Measurements from ENCODE around the gene DNASE1L2.
"Not testable (repeated sequence)": the region's sequence is repeated elsewhere in the genome, so short reads cannot be mapped to it uniquely, and the experiment has no call there.

DNASE1L2 gene

GRCh38 chr16:2226245-2226793 is 9.9 kb upstream of the DNASE1L2 start:
- DNase-seq: no peak

- DNase-seq: no peak
Measured at GRCh38 chr16:2226918-2227317, 9.3 kb upstream of the DNASE1L2 start.

GRCh38 chr16:2228161-2228824 is 8.0 kb upstream of the DNASE1L2 start:
- DNase-seq: no peak

DNA sequence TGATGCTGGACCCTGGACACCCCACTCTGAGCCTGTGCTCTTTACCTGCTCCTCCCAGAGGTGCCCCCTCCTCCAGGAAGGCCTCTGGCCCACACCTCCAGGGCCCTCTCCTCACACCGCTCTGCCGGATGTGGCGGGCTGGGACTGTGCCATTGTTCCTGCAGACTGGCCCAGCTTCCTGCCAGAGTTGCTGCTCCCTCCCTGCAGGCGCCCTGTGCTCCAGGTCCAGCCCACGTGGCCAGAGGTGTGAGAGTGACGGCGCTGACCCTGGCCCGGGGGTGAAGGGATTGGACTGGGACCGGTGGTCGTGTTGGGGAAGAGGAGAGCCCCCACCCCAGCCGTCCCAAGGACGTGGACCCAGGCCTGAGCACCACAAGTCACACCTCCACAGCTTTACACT is 7.2 kb upstream of the DNASE1L2 start:
- no peak for DNase-seq

DNA sequence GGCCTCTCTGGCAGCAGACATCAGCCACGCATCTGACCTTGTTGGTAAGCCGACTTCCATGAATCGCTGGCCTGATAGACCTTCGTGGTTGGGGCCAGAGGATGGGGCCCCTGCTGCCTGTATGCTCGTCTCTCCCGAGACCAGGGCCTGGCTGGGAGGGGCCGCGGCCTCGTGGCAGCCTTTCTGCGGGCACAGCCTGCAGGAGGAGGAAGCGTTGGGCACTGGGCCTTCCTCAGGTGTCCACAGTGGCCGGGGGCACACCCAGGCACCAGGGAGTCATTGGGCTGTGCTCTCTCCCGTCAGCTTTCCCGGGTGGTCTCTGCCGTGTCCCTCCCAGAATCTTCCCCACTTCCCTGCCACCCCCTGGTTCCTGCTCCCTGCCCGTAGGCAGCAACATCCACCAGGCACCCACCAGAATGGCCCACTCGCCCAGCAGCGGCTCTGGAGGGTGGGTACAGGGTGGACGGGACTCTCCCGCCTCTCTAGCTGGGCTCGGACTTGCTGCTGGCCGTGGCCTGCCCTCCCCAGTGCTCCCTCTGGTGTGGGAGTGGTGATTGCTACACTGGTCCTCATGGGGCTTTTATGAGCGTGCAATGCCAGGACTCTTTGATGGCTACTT is 6.5 kb upstream of the DNASE1L2 start:
- DNase-seq: no peak

- DNase-seq: no peak
Measured at GRCh38 chr16:2230376-2230775, 5.9 kb upstream of the DNASE1L2 start.

DNA sequence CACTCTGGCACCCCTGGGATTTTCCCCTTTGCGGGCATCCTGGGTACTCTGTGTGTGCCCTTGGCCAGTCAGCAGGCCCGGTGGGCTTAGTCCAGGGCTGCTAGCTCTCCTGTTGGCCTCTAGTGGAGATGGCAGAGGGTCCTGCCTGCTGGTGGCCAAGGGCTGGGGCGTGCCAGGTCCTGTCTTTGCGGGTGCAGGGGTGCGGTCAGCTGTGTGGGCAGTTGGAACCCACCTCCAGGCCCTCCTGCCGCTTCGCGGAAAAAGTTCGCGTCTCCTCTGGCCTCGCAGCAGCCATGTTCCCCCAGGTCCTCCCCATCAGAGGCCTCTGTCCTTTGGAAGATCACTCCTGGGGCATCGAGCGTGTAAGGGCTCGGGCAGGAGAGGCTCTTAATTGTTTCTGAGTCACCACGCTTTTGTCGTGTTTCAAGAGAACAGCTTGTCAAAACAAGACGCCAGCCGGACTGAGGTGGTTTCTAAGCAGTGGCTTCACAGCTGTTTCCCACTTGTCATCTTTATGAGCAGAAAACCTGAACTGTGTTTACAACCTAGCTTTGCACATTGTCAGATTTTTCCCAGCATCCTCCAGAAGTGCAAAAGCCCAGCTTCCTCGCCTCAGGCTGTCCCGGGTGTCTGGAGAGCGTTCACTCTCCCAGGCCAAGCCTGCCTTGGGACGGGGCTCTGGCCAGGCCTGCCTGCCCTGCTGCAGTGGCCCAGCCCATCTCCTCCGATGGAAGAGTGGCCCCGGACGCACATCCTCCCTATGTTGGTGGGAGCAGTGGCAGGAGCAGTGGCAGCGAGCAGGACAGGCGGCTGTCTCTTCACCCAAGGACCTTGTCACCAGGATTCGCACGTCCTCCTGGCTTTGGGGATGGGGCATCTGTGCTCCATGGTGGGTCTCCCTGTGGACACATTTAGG is 5.0 kb upstream of the DNASE1L2 start:
- DNase-seq: no peak

GRCh38 chr16:2232094-2232990 is 3.9 kb upstream of the DNASE1L2 start:
- DNase-seq: no peak

DNA sequence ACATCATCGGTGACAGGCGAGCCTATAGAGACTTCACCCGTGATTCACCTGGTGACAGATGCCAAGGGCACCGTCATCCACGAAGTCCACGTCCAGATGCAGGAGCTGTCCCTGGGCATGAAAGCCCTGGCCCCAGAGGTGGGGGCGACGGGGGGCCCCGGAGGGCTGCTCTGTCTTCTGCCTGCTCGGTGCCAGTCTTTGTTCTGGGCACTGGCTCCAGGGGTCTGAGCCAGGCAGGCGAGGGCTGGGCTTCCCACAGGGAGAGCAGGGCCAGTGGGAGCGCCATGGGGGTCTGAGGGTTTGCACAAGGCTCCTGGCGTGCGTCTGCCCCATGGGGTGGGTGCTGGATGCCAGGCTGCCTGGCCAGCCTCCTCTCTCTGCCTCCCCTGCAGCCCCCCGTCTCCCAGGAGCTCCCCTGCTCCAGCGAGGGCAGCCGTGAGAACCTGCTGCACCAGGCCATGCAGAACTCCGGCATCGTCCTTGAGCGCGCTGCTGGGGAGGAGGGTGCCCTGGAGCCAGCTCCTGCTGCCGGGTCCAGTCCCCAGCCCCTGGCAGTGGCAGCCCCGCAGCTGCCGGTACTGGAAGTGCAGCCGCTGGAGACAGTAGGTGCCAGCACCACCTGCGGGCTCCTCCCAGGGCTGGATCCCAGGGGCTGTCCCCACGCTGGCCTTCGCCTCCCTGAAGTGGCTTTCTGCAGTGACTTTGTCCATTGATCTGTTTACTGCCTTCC is 3.0 kb upstream of the DNASE1L2 start:
- DNase-seq: no peak

GRCh38 chr16:2233872-2234812 is 2.1 kb upstream of the DNASE1L2 start:
- no peak for DNase-seq

DNA sequence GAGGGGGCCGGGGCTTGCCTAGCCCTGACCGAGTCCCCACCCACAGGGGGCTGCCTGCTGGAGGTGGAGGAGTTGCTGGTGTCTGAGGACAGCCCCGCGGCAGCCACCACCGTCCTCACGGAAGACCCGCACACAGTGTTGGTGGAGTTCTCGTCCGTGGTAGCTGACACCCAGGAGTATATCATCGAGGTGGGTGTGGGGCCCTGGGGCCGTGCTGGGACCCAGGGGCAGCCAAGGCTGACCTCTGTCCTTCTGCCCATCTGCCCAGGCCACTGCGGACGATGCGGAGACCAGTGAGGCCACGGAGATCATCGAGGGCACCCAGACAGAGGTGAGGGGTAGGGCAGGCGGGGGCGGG is 1.5 kb upstream of the DNASE1L2 start:
- DNase-seq: no peak

GRCh38 chr16:2235234-2235651 is 1.0 kb upstream of the DNASE1L2 start:
- DNase-seq: no peak

DNA sequence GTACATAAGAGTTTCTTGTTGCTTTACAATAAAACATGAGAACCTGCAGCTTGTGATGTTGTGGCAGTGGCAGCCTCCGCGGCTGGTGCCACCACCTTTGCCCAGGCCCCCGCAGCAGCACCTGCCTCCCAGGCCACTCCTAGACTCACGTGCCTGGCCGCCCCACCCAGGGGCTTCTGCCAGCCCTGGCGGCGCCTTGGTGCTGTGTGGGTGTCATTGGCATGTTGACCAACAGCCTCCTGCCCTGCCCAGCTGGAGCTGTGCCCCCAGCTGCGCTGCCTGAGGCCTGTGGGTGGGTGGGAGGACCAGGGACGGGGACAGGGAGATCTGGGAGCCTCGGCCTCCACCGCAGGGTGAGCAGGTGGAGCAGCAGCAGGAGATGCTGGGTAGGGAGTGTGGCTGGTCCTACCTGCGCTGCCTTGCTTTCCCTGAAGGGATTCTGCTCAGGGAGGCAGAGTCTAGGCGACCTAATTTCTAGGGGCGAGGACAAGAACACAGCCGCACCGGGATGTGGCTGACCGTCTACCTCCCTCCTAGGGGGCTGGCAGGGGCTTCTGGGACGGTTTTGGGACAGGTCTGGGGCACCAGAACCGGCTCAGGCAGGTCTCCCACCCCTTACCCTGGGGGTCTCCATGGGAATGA is 428 bp upstream of the DNASE1L2 start:
- no peak for DNase-seq

GRCh38 chr16:2237102-2237482 is 848 bp downstream of the DNASE1L2 start:
- DNase-seq: no peak

DNA sequence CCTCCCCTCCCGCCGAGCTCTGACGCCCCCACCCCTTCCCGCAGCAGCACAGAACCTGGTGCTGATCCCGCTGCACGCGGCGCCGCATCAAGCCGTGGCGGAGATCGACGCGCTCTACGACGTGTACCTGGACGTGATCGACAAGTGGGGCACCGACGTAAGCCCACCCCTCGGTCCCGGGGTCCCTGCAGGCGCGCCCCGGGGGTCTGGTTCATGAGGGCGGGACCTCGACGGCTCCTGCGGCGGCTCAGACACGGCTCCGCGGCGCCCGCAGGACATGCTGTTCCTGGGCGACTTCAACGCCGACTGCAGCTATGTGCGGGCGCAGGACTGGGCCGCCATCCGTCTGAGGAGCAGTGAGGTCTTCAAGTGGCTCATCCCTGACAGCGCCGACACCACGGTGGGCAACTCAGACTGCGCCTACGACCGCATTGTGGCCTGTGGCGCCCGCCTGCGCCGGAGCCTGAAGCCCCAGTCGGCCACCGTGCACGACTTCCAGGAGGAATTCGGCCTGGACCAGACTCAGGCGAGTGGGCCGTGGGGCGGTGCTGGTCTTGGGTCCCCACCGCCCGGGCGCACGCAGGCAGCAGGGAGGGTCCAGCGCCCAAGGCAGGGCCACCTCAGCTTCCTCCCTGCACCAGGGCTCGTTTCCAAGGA is 1.4 kb downstream of the DNASE1L2 start:
- DNase-seq: no peak

GRCh38 chr16:2238150-2238837 is 2.0 kb downstream of the DNASE1L2 start:
- no peak for DNase-seq

DNA sequence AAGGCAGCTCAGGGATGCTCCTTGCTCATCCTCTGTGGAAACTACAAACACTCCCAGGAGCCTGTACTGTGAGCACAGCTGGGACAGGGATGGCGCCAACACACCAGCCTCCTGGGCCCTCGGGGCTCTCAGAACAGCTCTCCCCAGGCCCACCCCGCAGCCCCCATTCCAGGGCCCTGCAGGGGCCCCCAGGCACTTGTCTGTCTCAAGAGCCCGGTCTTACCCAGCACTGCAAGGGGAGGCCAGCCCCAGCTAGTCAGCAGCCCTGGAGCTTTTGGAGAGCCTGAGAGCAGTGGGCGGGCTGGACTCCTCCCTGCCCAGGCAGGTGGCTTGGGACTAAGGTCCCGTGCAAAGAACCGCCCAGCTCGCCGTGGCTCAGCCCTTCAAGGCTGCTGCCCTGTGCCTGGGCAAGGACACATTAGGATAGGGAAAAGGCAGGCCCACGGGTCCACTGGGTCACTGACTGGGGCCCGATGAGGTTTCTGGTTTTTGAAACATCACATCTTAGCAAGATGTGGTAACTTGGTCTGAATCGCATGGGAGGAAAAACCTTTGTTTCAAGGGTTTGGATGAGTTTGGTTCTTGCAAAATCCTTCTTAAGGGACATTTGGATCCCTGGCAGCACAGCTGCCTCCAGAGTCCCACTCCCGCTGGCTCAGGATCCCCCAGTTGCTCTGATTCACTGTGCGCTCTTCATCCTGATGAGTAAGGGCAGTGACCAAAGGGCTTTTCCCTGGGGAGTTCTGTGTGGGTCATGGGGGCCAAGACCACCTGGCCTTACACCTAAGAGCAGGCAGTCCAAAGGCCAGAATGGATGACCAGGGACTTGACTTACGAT is 2.8 kb downstream of the DNASE1L2 start:
- DNase-seq: no peak

DNA sequence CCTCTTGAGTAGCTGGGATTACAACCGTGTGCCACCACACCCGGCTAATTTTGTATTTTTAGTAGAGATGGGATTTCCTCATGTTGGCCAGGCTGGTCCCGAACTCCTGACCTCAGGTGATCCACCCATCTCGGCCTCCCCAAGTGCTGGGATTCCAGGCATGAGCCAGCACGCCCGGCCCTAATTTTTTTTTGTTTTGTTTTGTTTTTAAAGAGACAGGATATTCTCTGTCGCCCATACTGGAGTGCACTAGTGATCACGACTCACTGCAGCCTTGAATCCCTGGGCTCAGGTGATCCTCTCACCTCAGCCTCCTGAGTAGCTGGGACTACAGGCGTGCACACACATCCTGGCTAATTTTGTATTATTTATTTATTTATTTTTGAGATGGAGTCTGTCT is 4.1 kb downstream of the DNASE1L2 start:
- not testable (repeated sequence) for DNase-seq
